ENCODE measurements around the gene LATS1.
"Not testable (repeated sequence)": the region's sequence is repeated elsewhere in the genome, so short reads cannot be mapped to it uniquely, and the experiment has no call there.

Gene LATS1

DNA sequence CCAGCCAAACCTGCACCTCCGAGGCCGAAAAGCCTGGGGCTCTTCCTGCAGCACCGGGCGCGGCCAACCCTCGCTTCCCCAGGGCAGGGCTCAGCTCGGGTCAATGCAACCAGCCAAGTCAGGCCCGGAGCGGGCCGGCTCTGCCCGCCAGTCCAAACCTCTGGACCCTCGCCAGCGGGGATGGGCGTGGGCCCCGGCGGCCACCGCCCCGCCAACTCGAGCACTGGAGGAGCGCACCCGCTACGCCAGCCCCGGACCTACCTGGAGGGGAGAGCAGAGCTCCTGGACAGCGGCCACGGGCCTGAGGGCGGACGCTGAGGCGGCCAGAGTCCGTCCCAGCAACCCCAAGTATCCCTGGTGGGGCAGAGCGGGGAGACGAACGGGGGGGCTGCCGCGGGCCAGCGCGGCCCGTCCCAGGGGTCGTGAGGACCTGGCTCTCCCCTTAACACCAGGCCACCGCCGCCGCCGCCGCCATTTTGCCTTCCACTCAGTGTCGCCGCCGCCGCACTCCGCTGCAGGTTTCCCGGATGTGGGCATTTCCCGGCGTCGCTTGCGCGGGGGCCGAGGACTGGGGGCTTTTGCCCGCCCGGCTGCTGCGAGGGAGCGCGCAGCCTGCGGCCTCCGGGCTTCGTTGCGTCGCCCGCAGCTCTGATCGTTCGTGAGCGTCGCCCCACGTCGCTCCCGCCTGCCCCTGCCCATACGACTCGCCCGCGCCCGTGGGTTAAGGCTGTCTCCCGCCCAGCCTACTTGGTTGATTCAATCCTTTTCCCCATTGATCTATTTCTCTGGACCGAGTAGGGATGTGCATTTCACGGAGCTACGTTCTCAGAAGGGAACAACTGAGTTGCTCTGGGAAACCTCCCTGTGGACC, at the start of gene LATS1:
Gene LATS1 (minus strand): TSS at position 514 of the 871 bp plus-strand sequence. CDS start 15,975 bp downstream, outside the sequence.
- peak; percentile 90 for DNase-seq (ENCODE audit: low read depth)

DNA sequence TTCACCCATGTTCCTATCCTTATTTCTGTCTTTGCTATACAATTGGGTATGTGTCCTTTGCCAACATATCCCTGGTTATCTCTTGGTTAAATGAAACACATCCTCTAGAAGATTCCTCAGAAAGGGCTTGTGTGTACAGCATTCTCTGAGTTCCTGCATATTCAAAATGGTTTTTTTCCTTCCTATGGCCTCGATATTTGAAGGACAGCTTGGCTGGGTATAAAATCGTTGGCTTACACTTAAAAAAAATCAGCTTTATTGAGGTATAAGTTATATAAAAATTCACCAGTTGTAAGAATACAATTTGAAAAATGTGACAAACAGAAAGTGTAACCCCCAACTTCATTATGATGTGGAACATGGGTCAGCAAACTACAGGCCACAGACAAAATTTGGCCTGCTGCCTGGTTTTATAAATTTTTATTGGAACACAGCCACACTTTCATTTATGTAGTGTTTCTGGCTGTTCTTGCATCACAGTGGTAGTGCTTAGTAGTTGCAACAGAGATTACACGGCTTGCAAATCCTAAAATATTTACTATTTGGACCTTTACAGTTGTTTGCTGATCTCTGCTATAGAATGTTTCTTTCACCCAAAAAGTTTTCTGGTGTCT, 48.4 kb upstream of the LATS1 start:
- DNase-seq (ENCODE audit: low read depth), result no peak

DNA sequence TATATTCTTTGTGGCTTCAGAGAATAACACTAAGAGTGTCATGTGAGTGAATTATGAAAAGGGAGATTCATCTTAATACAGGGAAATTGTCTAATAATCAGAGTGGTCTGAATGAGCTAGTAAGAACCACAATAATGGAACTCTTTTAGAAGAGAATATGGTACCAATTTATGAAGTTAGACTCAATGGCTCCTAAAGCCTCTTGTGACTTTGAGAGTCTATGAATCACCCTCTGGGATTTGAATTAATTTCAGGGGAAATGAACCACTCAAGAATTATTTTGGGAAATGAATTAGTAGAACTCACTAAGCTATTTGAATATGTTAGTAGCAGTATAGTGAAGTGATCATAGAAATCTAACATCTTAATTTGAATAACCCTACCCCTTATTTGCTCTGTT, 46.0 kb upstream of the LATS1 start:
- DNase-seq (ENCODE audit: low read depth), result no peak

DNA sequence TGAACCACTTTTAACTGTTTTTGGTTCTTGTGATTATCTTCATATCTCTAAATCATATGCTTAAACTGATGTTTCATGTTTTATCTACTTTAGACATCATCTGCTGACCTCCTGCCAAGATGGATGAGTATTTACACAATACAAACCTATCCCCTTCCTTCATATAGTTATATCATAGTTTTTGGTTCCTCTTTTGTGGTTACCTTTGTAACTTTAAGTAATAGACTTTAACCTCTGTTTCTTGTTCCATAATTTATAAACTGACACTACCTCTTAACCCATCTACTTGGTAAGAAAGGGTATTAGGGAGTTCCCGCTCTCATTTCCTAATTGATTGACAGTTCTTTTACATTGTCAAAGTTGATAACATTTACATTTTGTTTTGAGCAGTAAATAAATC, 43.5 kb upstream of the LATS1 start:
- no peak for DNase-seq (ENCODE audit: low read depth)

DNA sequence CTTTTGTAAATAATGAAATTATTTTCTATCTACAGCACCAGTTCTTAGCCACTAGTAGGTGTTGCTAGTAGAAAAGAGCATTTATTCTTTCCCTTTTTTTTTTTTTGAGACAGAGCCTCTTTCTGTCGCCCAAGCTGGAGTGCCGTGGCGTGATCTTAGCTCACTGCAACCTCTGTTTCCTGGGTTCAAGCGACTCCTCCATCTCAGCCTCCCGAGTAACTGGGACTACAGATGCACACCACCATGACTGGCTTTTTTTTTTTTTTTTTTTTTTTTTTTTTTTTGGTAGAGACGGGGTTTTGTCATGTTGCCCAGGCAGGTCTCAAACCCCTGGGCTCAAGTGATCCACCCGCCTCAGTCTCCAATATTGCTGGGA, 38.3 kb upstream of the LATS1 start:
- no peak for DNase-seq (ENCODE audit: low read depth)

DNA sequence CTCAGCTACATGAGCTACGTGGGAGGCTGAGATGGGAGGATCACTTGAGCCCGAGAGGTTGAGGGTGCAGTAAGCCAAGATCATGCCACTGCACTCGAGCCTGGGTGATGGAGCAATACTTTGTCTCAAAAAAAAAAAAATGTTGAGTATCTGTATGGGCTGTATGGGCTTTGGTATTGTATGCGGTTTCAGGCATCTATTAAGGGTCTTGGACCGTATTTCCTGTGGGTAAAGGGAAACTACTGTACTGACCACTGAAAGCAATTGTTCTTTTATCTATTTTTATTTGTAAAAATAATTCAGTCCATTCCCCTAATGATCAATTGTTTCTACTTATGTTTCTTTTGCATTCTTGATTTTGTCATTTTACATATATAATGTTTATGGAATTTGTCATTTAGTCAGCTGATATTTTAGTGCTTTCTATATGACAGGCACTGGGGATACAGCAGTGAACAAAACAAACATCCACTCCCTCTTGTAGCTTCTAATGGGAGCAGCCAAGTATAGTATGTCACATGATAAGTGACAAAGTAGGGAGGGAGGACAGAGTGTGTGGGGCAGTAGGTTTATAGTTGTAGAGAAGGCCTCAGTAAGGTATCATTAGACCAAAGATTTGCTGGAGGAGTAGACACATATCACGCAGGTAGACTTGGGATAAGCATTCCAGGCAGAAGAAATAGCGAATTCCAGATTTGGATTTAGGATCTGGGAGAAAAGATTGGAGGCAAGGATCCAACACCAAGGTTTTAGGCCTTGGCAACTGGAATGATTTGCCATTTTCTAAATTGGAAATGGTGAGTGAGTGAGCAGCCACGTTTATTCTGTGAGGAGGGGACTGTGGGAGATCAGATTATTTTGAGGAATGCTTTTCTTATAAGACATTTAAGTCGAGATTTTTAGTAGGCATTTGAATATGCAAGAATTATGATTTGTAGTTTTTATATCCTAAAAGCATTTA, 37.7 kb upstream of the LATS1 start:
- no peak for DNase-seq (ENCODE audit: low read depth)

DNA sequence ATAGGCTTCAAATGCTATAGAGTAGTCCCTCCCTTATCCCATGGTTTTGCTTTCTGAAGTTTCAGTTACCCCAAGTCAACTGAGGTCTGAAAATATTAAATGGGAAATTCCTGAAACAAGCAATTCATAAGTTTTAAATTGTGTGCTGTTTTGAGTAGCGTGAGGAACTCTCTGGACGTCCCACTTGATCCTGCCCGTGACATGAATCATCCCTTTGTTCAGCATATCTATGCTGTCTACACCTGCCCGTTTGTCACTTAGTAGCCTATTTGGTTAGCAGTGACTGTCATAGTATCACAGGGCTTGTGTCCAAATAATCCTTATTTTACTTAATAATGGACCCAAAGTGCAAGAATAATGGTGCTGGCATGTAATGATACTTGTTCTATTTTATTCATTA, 36.6 kb upstream of the LATS1 start:
- DNase-seq (ENCODE audit: low read depth), result no peak

DNA sequence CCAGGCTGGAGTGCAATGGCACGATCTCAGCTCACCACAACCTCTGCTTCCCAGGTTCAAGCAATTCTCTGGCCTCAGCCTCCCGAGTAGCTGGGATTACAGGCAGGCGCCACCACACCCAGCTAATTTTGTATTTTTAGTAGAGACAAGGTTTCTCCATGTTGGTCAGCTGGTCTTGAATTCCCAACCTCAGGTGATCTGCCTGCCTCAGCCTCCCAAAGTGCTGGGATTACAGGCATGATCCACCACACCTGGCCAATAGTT, 35.4 kb upstream of the LATS1 start:
- not testable (repeated sequence) for DNase-seq (ENCODE audit: low read depth)

DNA sequence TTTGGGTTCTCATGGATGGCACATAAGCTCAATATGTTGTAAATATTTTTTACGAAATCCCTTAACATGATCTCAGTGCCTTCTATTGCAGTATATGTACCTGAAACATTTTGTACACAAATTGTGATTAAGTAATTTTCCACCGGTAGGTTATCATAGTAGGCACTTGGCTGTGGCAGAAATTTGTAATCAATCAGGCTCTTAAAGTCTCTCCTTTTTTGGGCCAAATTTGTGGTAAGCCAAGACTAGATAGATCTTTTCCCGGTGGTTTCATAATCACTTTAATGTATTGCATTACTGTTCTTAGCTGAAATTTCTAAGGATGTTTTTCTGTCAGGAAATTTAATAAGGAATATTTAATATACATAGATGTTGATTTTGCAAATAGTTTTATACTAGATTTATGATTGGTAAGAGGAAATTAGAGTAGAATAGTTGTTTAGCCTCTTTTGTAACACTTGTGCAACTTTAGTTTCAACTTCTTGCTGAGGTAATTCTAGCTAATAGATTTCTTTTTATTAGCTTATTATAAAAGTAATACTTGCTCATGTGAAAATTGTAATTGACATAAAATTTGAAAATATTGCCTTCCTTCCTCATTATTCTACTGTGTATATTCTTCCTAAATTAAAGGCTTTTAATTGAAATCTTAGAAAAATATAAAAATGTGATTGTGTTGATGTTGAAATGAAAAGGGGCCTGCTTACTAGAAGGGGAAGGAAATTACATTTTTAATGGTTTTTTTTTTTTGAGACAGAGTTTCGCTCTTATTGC, 34.9 kb upstream of the LATS1 start:
- no peak for DNase-seq (ENCODE audit: low read depth)

DNA sequence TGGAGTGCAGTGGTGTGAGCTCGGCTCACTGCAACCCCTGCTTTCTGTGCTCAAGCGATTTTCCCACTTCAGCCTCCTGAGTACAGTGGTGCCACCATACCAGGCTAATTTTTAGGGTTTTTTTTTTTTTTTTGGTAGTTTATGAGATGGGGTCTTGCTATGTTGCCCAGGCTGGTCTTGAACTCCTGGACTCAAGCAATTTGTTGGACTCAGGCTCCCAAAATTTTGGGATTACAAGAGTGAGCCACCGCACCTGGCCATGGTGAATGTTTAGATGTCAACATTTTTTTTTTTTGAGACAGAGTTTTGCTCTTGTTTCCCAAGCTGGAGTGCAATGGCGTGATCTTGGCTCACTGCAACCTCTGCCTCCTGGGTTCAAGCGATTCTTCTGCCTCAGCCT, 34.0 kb upstream of the LATS1 start:
- not testable (repeated sequence) for DNase-seq (ENCODE audit: low read depth)

DNA sequence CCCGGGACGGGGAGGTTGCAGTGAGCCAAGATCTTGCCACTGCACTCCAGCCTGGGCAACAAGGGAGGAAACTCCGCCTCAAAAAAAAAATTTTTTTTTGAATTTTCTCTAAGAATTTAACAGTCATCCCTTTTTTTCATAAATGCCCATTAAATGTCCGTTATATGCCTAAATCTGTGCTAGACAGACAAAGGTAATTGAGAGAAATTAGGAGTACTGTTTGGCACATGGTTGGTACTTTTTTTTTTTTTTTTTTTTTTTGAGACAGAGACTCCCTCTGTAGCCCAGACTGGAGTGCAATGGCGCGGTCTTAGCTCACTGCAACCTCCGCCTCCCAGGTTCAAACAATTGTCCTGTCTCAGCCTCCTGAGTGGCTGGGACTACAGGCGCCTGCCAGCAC, 33.3 kb upstream of the LATS1 start:
- no peak for DNase-seq (ENCODE audit: low read depth)

DNA sequence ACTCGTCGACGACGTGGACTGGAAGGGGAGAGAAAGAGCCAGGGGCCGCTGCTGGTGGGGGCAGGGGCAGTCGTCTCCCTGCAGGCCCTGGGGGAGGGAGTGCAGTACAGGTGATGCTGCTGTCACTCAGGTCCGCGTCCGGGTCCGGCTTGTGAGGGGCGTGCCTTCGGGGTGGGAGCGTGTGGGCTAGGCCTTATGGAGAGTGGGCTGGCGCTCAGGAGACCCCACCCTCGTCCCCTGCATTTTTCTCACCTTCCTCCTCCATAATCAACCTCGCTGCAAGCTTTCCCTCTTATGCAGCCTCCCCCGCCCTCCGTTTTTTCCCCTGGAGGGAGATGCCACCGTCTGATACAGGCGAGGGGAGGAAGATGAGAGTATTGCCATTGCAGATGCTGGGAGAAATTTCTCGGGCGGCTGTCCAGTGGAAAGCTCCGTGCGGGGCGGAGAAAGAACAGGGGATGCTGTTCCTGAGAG, 32.3 kb upstream of the LATS1 start:
- DNase-seq (ENCODE audit: low read depth), result peak; percentile 14

DNA sequence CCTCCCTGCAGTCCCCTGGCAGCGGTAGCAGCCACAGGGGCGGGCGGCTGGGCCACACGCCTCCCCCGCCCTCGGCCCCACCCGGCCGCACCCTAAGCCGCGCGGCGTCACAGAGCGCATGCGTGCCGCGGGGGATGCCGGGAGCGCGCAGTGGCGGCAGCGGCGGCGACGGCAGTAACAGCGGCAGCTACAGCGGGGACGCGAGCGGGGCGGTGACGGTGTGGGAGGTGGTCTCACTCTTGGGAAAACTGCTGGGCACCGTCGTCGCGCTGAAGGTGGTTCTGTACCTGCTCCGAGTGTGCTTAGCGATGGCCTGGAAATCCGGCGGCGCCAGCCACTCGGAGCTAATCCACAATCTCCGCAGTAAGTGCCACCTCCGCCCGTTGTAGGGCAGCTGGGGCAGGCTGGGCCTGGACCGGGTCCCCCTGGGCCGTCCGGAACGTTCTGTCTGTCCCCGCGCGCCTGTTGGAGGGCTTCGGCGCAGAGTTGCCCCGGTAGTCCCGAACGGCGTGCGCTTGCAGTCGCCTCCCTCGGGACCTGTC, 31.8 kb upstream of the LATS1 start, which contains the start of gene PCMT1:
Gene PCMT1 (plus strand): TSS at position 148 of the 542 bp plus-strand sequence. CDS start 161 bp downstream, at position 309.
- DNase-seq (ENCODE audit: low read depth), result peak; percentile 89

DNA sequence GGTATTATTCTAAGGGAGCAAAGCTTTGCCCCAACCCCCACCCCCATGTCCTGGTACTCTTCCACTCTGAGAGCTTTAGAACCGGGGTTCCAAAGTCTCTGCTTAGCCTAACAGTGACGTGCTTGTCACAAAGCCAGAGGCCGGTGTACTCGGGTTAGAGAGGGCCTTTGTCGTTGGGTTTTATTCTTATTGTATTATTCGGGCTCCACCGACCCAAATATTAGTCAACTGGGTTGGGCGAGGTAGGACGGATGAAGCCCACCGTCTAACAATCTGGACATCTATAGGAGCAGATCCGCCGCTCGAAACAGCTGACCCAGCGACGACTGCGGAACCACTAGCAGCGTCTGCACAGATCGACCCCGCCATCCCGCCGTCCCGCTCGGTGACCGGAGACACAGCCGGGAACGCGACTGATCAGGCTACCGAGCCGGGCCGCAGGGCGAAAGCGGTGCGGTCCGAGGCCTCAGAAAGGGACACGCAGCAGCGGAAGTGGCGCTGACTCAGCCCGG, 31.2 kb upstream of the LATS1 start:
- not testable (repeated sequence) for DNase-seq (ENCODE audit: low read depth)

DNA sequence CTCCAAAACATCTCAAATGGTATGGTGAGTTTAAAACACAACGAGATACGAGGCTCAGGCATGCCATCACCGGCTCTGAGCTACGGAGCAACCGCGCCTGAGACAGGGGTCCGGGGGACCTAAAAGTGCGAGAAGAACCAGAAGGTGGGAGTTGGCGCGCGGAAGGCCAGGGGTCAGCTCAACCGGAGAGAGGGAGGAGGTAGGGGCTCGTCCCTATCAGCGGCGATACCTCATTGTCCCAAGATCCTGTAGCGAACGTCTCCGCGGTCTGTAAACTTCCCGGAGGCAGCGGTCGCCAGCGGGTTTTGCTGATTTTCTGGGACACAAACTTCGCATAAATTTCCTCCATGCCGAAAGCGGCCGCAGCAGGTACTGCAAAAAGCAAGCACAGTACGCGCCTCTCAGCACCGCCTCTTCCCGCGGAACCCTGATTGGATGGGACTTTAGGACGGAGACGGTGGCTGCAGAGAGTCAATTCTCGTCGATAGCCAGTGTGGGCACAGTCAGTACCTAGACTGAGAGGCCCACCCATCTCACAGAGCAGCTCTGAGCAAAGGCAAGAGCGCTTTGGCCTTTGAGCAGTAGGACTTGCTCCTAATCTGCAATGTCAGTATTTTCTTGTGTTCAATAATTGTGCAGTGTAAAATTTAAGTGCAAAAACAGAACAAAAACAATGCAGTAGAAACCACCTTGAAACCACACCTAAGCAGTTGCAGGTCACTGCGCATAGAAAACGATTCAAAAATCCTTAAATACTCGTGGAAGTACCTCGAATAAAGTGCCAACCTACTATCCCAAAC, 28.4 kb upstream of the LATS1 start, which contains the start of gene NUP43:
Gene NUP43 (minus strand): TSS at position 383 of the 800 bp plus-strand sequence. CDS start 34 bp downstream, at position 349.
- peak; percentile 85 for DNase-seq (ENCODE audit: low read depth)

DNA sequence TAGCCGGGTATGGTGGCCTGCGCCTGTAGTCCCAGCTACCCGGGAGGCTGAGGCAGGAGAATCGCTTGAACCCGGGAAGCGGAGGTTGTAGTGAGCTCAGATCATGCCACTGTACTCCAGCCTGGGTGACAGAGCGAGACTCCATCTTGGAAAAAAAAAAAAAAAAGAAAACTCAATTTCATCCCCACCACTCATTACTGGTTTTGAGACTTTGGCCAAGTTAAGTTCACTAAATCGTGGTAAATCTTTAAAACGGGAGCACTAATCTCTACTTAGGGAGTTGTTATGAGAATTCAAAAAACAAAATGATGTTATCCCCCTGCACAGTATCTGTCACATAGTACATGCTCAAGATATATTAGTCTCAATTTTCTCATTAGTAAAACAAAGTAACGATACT, 27.4 kb upstream of the LATS1 start:
- not testable (repeated sequence) for DNase-seq (ENCODE audit: low read depth)

DNA sequence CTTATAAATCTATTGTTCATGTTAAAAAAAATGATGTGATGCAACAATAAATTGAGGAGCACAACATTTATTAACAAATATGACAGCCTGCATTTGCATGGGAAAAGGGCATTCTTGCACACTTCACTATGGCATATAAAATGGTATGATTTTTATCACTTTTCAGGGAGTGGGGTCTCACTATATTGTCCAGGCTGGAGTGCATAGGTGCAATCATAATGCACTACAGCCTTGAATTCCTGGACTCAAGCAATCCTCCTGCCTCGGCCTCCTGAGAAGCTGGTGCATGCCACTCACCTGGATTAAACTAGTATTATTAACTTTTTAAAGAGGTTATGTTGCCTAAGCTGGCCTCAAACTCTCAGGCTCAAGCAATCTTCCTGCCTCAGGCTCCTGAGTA, 17.0 kb upstream of the LATS1 start:
- no peak for DNase-seq (ENCODE audit: low read depth)

DNA sequence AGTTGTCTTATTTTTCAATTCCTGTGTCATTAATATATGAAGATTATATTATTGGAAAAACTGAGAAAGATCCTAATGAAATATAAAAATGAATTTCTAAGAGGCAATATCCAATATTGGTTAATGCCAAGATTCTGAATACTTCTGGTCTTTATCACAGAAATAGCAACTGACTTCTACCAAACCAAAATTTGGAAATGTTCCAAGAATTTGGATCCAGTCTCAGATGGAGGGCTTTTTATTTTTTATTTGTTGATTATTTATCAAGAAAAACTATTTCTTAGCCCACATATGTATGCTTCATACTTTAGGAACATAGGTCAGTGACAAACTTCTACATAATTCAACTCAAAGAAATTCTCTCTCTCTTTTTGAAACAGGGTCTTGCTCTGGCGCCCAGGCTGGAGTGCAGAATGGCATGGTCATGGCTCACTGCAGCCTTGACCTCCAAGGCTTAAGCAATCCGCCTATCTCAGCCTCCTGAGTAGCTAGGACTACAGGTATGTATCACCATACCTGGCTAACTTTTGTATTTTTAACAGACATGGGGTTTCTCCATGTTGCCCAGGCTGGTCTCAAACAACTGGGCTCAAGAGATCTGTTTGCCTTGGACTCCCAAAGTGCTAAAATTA, 15.3 kb upstream of the LATS1 start:
- DNase-seq (ENCODE audit: low read depth), result no peak

DNA sequence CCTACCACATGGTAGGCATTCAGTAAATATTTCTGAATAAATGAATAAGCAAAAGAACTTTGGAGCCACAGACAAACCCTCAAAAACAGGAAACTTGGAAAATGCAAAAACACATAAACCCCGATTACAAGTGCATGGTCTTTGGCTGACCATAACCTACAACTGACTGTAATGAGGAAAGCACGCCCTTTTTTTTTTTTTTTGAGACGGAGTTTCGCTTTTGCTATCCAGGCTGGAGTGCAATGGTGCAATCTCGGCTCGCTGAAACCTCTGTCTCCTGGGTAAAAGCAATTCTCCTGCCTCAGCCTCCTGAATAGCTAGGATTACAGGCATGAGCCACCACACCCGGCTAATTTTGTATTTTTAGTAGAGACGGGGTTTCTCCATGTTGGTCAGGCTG, 11.9 kb upstream of the LATS1 start:
- no peak for DNase-seq (ENCODE audit: low read depth)
